Stimulated activated CD4-positive, alpha-beta T cell treated with anti-CD3 and anti-CD28 coated beads, Interleukin-1b, Interleukin-23, amount 100 ng/mL, for 4 hours (primary cell): ENCODE results near the gene OARD1.

Experiments used
- DNase-seq, 2 donors: peaks; one replicate each; pipeline ENCODE4 v3.0.0-alpha.2; 2020; ENCODE audit warnings: low read depth in 2 of 2

OARD1 gene

DNA sequence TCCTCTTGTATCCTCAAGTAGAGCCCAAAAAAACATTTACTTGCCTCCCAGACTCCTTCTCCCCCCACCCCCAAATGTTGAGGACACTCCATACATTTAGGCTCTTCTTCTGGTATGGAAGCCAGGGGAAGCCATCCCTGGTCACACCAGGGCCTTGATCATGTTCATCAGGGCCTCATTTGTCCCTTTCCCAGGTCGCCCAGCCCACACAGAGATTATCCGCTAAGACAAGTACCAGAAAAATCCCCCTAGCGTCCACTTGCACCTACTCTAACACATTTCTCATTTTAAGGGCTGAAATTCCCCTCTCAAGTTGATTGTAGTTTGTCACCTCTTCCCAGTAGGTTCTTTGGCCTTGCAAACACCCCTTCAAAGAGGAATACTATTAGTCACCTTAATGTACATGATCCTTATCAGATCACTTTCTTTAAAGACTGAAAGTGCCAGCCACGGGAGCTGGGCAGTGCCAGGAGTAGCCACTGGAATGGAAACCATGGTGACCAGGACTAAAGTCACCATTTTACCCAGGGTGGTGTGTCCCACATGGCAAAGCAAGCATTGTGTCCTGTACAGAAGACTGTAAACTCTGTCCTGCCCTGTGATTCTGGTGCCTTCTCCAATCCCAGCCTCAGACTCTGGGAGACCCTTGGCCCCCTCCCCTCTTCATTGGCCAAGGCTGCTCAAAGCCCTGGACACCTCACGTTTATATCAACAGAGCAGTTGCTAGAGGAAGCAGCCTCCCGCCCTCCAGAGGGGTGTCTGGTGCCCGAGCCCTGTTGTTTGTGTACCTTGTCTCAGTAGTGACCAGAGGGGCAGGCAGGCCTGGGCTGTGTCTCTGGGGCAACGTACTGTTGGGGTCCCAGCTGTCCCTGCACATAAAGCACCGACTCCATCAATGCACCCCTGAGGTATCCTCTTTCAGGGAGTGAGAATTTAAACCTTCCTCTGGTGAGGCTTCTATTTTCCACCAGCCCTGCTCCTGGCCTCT is 24.1 kb downstream of the OARD1 start:
- no peak for DNase-seq

DNA sequence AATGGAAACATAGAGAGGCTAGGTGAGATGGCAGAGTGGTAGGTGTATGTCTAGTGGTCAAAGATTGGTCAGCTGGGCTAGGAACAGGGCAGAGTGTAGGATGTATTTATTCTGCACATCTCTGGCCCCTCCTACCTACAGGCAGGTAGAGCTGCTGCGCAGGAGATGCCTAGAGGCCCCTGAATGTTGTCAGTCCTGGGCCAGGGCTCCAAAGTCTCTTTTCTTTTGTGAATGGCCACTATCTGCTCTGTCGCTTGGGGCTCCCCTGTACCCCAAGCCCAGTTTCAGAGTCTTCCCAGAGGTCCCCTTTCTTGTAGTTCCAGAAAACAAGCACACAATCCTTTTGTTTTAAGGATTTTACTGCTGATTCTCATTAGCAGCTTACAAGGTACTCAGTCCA is 24.9 kb downstream of the OARD1 start:
- no peak for DNase-seq

DNA sequence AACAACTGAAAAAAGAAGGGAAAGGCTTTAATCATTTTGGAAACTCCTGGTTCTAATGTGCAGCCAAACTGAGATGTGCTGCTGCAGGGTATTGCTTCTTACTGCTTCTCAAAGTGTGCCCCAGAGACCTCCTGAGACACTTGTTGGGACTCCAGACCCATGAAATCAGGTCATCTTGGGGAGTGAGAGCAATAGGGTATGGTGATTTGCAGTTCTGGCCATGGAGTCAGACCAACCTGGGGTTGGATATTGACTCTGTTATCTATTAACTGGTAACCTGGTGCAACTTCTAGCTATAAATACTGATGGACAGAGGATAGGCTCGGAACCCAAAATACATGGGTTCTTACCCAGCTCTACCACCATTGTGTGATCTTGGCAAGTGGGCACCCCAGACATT is 26.1 kb downstream of the OARD1 start:
- DNase-seq = no peak

DNA sequence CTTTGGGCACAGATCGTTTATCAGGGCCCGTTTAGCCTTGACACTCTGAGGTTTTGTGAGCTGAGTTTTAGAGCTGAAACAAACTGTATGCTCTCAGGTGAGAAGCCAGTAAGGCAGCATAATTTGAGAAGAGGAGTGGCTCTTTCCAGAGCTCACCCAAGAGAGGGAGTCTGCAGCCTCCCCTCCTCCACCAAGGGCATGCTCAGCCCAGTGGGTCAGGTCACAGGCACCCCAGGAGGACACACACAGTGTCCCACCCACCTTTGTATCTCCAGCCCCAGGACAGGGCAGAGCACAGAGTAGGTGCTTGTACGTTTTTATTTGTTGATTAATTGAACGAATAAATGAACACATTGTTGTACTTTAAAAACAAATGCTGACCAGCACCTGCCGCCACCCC is 26.5 kb downstream of the OARD1 start:
- DNase-seq = no peak

DNA sequence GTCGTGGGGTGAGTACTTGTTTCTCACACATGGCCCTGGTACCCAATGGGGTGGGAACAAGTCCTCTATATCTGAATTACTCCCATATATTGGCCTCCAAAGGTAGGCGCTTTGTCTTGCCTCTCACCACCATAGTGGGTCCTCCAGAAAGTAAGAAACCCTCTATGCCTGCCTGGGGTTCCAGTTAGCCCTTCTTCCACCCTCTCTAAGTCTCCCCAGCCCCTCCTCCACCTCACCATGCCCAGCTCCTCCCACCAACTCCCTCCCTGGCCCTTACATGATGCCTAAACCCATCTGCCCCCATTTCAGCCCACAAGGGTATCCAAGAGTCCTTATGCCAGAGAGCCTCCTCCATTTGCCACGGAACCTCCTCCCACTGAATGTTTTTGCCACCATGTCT is 29.0 kb downstream of the OARD1 start:
- DNase-seq = no peak

DNA sequence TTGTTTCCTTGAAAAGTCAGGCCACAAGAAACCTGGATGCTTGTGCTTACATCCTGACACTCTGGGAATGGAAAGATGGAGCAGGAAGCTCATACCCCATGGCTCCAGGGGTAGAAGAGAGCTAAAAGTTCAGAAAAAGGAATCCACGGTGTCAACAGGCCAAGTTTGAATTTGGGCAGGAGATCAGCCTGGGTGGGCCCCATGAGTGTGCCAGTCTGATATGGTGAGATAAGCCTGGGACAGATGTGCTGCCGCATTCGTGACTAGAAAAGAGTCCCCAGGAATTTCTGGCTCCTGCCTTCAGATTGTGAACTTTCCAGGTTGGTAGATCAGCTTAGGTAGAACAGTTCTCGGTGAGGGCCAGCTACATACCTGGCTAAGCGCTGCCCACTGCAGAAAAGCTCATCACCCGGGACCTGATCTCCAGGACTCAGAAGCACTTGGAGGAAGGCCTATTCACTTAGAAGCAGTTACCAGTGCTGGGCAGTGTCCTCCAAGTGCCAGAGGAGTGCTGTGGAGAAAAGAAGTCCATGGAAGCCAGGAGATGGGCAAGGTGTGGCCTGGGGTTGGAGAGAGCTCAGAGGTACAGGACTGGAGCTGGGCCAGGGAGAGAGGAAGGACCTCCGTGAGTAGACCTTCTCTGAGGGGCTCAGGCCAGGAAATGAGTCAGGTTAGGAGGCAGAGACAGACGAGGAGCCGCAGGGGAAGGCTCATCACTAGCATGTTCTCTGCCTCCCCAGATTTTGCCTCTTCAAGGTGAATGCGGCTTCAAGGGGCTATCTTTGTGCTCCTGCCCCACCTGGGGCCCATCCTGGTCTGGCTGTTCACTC is 29.7 kb downstream of the OARD1 start, which contains the start of gene TSPO2:
TSPO2 (plus strand) TSS at position 242 of the 830 bp plus-strand sequence; CDS start at position 761, 519 bp downstream.
- DNase-seq = no peak

DNA sequence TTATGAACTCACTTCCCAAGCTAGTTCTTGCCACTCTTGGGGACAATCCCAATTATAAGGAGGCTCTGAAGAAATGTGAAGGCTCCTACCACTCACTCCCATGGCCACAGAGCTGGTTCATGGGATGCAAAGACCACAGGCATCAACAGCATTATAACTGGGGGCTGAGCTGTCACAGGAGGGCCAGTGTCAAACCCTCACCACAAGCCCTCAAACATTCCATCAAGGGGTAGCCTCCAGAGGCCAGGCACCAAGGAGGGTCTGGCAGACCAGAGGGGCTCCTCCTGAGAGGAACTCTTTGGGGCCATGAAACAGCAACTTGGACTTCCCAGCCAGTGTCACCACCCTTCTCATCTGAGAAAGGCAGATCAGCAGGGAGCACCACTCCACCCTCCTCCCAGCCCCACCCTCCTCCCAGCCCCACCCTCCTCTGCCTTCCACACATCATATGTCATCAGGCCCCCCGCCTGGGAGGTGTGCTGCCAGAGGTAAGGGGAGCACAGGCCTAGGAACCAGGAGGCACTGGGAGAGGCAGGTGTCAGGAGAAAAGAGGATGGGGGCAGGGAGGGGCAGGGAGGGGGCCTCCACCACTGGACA is 31.1 kb downstream of the OARD1 start:
- DNase-seq = no peak

DNA sequence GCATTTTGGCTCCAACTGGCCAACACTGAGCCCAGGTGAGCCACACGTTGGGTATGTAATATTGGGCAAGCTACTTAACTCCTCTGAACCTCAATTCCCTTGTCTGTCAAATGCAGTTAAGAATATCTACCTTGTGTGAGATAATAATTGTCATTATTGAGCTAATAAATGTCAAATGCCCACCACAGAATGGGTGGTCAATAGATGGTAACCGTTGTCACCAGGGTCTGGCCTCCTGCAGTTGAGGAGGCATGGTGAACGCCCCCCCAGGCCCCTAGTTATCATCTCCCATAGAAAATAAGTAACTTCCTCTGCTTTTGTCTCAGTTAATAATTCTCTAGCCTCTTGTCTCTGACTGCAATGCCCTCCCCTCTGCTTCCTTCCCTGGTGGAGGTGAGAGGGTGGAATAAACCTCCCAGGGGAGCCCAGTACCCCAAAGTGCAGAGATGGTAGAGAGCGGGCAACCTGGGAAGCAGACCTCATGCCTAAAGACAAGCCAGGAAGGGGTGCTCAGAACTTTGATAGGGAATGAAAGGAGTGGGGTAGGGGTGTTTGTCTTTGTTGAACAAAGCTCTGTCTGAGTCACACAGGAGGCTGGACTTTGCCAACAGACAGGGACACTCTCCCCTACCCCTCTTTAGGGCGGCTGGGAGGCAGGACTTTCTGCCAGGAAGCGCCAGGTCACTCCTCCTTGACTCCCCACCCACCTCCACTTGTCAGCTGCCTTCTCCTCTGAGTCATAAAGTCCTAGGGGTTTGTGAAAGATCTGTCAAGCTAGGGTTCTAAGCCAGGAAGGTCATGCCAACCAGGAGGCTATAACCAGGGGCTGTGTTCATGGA is 31.8 kb downstream of the OARD1 start:
- DNase-seq = no peak

DNA sequence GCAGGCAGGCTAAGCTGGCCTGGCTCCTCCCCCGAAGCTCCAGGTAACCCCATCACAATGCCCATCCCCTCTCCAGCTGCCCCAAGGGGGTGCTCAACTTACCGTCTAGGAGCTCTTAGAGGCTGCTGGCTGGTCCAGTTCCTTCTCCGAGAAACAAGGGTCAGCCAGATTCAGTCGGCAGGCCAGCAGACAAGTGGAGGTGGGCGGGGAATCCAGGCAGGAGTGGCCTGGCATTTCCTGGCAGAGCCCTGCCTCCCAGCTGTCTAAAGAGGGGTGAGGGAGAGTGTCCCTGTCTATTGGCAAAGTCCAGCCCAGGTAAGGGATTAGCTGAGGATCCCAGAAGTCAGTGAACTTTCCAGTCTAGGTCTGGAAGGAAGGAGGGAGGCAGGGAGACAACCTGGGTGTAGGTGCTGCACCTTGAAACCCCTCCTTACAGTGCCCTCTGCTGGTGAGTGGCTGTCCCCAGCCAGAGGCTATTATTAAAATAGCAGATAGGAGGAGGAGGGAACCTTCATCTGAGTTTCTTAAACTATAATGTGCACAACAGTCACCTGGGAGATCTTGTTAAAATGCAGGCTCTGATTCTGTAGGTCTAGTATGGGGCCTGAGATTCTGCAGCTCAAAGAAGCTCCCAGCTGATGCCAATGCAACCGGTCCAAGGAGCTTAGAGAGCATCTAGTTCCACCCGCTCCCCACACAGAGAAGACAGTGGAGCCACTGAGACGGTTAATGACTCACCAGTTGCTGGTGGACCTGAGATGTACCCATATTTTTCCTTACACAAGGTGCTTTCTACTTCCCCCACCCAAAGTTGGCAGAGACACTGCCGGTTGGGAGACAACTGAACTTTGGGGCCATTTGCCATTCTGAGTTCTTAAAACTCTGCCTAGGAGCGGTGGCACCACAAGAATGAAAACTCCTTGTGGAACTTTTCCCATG is 32.8 kb downstream of the OARD1 start, which contains the start of gene UNC5CL:
UNC5CL (minus strand) TSS at position 162 of the 939 bp plus-strand sequence. CDS start 4,147 bp downstream, outside the sequence.
- peak; percentile 28 to 42 for DNase-seq

DNA sequence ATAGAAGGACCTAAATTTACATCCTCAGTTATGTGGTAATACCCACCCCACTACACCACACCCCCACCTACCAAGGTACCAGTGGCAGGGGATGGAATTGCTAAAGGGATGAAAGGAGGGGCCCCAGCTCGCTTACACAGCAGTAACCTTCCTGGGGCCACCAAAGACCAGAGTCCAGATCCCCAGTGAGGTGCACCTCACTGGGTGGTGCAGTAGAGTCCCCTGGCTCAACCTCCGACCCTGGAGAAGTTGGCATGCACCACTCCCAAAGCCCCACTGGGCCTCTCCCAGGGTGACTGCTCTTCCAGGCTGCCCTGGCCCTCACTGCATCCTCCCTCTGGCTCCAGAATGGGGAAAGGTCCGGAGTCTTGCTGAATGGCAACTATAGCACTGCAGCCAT is 34.0 kb downstream of the OARD1 start:
- DNase-seq = no peak

DNA sequence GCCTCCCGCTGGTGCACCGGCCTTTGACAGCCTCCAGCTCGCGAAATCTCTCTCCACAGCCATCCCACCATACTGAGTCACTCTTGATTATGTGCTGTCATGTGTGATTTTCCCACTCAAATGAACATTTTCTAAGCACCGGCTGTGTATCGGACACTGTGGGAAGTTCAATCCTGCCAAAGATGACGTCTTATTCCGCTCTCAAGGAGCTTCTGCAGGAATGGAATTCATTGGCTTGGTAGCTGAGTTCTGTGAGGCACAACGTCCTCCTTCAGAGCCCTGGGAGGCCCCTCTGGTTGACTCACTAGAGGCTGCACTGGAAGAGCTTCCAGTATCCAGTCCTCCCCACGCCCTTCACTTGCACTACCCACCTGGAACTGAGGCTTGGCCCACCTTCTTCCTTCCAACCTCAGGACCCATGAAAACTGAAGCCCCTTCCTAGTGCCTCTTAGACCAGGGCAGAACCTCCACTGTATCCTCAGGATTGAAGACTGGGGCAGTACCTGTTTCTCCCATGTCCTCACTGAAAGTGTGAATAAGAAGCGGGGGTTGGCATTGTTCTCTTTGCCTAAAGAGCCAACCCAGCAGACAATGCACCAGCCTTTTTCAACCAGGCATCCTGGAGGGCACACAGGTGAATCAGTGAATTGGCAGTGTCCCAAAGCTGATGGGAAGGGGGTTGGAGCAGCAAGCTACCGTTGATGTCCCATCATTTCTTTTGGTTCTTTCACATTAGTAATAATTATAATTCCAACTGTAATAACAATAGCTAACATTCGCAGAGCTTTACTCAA is 34.9 kb downstream of the OARD1 start:
- DNase-seq = no peak

DNA sequence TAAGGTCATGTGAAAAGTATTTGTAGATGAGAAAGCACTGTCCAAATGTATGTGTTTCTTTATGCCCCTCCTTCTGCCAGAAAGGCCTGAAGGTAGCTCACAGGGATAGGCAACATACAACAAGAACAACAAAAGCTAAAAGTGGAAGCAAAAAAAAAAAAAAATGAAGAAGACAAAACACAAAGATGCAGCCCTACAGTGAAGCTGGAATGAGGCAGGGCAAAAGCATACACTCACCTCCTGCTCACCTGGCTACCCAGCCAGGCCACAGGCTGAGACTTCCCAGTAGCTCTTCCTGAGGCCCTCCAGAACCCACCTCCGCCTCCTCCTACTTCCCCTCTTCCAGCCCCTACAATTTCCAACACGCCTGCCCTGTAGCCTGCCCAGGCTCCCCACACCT is 35.6 kb downstream of the OARD1 start:
- no peak for DNase-seq

DNA sequence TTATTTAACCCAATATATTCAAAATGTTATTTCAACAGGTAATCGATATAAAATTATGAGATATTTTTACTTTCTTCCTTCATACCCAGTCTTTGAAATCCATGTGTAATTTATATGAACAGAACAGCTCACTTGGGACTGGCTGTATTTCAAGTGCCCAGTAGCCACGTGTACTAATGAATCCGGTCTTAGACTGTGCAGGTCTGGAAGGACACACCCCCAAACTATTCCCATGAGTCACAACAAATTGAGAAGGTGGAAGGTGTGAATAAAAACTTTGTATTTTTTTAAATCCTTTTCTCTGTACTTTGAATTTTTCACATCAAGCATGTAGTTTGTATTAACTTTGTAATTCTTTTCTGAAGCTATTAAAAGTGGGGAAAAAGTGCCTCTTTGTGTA is 36.0 kb downstream of the OARD1 start:
- DNase-seq = no peak

DNA sequence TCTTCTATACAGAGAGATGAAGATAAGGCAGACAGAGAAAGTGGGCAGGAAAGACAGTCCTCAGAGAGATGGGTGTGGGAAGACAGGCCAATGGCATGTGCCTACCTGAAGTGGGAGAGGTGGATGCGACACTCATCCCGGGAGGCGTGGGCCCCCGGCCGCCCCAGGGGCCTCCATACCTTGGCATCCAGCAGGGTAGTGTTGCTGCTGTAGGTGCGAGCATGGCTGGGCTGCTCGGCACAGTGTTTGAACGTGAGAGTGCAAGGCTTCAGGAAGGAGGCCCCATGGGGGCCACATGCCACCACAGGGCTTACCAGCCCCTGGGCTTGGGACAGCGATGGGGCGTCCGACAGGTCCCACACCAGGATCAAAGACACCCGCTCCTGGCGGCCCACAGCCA is 38.4 kb downstream of the OARD1 start:
- DNase-seq = no peak

DNA sequence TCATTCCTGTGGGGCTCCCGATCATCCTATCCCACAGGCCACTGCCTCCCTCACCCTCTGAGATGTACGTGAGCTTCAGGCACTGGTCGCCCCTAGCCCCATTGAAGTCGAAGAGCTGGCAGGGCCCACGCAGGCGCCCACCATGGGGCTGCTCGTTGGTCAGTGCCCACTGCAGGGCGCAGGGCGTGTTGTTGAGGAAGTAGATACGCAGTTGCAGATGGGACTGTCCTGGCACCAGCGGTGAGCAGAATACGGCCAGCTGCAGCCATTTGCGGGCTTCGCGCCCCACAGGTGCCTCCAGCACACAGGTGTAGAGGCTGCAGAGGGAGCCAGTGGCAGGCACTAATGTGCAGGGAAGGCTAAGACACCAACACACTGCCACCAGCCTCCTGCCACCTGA is 39.3 kb downstream of the OARD1 start:
- DNase-seq = no peak

DNA sequence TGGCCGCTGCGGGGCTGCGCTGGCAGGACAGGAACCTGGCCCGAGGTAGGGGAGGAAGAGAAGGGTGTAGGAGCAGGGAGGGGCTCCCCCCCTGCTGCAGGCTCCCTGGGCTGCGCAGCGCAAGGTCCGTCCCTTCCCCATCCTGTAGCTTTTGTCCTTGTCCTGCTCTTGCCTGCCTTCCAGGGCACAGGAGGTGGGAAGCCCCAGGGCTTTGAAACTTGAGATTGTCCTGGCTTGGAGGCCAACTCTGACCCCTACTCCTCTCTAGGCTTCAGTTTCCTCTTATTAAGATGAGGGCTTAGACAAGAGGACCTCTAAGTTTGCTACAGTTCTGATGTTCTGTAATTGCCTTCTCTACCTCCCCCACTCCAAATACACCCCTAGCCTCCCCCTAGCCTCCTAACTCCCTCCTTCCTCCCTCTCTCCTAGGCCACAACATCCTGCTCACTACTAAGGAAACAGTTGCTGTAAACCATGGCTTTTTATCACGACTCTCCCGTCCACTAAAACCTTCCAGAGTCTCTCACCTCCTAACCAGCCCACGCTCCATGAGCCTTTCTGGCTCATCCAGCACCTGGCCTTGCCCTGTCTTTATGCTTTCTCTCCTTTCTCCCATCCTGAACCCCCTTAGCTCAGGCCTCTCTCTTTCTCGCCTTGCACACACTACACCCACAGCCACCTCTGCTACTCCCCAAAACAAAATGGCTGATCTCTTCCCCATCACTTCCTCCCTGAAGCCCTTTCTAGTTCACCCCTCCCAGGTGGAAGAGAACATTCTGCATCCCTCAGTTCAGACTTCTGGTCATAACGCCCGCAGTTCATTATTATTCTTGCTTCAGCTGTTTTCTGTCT is 43.4 kb downstream of the OARD1 start:
- no peak for DNase-seq

DNA sequence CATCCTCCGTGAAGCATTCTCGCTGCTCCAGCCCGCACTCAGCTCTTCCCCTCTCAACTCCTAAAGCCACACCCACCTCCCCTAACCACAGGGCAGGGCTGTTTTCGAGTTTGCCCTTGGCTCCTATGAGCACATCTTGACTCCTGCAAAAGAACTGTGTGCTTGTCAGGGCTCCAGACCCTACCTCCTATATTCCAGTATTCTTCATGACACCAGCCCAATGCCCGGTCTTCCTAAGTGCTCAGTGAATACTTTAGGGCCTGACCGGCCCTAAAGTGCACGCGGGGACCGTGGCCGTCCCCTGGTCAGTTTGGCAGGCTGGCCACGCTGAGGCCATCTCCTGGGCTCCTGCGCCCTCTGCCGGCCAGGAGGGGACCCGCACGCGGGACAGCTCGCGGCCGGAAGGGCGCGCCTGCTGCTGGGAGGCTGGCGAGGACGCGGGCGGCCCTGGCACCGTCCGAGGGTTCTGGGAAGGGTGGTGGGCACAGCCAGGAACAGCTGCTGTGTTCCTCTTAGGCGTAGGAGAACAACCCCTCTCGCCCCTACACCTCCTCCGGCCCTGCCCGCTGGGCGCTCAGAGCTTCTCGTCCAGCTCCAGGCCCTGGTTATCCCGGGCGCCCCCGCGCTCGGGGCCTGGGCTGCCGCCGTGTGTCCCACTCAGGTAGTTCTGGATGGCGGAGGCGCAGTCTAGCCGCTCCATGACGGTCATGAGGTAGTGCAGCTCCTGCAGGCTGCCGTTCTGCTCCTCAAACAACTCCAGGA is 44.2 kb downstream of the OARD1 start:
- peak; percentile 57 to 73 for DNase-seq
